HTERT RPE-1 (cell line): ENCODE results near the gene GALNT8.
"Not testable (repeated sequence)": the region's sequence is repeated elsewhere in the genome, so short reads cannot be mapped to it uniquely, and the experiment has no call there.

Experiments
- in situ Hi-C: fragments of 300-500 bp; cut with MboI; formaldehyde crosslinking; loops from 4 replicates; pipeline ENCODE4 v1.14.3; 2020; ENCODE audit warnings: low sequenced_read_pairs

The GALNT8 gene

GRCh38 chr12:4743046-4743445 lies 22.8 kb downstream of the GALNT8 start:
- in situ Hi-C loops = no loop called here

GRCh38 chr12:4744709-4745108 lies 24.5 kb downstream of the GALNT8 start:
- in situ Hi-C loops = no loop called here

GRCh38 chr12:4745249-4745648 lies 25.0 kb downstream of the GALNT8 start:
- in situ Hi-C loops = no loop called here

DNA sequence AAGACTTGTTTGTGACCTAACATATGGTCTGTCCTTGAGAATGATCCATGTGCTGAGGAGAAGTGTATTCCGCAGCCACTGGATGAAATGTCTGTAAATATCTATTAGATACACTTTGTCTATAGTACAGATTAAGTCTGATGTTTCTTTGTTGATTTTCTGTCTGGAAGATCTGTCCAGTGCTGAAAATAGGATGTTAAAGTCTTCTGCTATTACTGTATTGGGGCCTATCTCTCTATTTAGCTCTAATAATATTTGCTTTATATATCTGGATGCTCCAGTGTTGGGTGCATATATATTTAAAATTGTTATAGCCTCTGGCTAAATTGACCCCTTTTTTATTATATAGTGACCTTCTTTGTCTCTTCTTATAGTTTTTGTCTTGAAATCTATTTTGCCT lies 31.5 kb downstream of the GALNT8 start:
- in situ Hi-C loops = not testable (repeated sequence)

DNA sequence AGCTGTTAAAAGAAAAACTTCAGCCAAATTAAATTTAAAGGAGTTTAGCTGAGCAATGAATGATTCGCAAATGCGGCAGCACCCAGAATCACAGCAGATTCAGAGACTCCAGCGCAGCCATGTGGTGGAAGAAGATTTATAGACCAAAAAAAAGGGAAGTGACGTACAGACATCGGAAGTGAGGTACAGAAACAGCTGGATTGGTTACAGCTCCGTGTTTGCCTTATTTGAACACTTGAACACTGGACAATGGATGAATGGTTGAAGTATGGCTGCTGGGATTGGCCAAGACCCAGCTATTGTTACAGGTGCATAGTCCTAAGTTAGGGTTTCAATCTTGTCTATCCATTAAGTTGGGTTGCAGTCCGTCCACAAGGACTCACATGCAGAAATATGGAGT lies 42.6 kb downstream of the GALNT8 start:
- in situ Hi-C loops = no loop called here

GRCh38 chr12:4763549-4763948 lies 43.3 kb downstream of the GALNT8 start:
- in situ Hi-C loops = no loop called here

- in situ Hi-C loops = no loop called here
Measured at GRCh38 chr12:4766445-4766844, 46.2 kb downstream of the GALNT8 start.

- in situ Hi-C loops = no loop called here
Measured at GRCh38 chr12:4767186-4767585, 47.0 kb downstream of the GALNT8 start.

- in situ Hi-C loops = no loop called here
Measured at GRCh38 chr12:4768341-4768740, 48.1 kb downstream of the GALNT8 start.

DNA sequence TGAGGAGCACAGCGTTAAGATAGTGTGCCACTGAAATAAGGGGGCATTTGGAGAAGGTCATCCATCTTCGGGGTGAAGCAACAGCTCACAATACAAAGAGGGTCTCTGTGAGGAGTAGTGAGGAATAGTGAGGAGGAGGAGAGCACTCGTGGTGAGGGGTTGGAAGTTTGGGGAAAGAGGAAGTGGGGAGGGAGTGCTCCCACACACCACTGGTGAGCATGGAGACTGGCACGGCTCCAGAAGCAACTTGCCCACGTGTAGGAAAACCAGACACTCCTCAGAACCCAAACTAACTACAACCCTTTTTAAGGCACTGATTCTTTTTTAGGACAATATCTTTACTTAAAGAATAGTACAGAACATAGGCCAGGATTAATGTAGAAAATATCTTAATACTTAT lies 48.9 kb downstream of the GALNT8 start:
- in situ Hi-C loops = no loop called here

DNA sequence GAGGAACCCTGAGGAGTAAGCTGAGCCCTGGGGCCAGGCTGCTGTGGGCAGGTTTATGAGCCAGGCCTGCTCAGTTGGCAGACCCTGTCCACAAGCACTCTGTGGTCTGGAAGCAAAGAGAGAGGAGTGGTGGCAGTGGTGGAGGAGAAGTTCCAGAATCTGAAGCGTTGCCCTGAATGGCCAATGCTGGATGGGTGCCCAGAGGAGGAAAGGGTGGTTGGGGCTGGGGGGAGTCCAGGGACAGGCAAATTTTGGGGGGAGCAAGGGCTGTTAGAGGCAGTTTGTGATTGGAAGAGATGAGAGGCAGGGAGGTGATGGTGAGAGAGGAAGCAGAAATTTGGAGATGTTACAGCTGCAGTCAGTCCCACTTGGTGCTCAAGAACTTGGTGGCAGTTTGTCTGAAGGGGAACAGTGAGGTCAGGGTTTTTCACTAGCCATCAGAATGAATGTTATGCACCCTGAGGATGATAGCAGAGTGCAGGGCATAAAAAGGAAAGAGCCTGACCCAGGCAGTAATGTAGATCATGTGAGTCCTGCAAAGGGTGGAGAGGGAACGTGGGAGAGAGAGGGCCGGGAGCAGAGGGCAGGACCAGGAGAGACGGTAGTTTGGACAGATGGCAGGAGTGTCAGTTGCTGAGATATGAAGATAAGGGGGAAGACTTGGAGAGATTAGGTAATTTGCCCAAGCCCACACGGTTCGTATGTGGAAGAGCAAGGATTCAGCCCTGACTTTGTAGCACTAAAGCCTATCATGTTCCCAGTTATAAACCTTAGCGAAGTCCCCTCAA lies 51.2 kb downstream of the GALNT8 start:
- in situ Hi-C loops = no loop called here

DNA sequence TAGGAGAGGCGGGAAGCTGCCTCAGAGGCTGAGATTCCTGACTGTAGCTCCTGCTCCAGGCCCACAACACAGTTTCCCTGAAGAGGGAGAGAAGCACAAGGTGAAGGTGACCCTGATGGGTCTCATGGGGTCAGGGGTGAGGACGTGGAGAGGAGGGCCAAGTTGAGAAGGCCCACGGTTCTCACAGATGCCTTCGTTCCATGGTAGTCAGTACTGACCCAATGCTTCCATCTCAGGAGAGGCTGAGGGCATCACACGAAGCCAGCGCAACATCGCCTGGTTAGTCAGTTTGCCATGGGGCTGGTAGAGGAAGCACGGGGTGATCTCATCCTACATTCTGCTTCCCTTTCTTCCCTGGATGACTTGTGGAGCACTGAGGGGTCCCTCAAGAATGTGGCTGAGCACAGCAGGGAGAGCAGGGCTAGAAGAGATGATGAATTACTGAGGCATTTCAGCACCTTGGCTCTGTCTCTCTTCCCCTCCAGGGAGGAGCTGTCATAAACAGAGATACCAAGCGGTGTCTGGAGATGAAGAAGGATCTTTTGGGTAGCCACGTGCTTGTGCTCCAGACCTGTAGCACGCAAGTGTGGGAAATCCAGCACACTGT lies 51.9 kb downstream of the GALNT8 start:
- in situ Hi-C loops = no loop called here

- in situ Hi-C loops = no loop called here
Measured at GRCh38 chr12:4775936-4776335, 55.7 kb downstream of the GALNT8 start.

GRCh38 chr12:4779749-4780148 lies 59.5 kb downstream of the GALNT8 start:
- in situ Hi-C loops = no loop called here

DNA sequence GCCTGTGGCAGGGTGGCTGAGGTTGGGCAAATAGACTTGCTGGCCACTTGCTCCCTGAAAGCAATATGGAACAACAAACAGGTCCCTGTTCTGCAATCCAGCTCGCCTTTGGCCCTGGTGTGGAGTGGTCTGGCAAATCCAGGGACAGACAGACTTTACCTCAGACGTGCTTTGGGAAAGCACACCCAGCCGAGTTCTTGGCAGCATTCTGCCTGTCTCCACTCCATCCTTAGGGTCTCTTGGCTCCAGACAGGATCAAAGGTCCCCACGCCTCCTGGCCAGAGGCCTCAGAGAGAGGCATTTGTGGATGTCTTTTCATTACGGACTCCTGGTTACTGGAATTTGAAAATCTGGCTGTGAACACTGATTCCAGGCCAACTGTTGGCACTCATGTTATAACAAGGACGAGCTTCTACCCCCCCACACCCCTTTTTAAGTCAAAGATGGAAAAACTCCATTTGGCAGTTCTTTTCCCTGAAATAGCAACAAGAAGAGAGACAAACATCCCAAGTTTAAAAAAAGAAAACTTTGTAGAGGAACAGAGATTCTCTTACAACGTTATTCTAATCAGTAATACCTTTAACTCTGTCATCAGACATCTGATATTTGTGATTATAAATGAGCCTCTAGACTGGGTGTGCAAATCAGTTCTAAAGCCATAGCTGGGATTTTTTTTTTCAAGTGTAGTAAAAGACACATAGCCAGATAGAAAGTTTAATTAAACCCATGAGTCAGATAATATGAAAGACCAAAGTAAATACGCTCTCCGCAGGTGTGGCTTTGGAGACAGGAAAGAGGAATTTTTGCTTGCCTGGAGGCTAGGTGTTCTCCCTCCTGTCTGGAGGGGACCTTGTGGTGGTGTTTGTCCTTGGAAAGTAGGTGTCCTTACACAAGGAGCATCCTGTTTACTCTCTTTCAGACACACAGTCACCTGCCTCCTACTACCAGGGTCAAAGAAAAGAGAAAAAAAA lies 60.7 kb downstream of the GALNT8 start:
- in situ Hi-C loops = no loop called here

GRCh38 chr12:4784404-4785054 lies 64.3 kb downstream of the GALNT8 start:
- in situ Hi-C loops = no loop called here

- in situ Hi-C loops = no loop called here
Measured at GRCh38 chr12:4786795-4787194, 66.6 kb downstream of the GALNT8 start.

DNA sequence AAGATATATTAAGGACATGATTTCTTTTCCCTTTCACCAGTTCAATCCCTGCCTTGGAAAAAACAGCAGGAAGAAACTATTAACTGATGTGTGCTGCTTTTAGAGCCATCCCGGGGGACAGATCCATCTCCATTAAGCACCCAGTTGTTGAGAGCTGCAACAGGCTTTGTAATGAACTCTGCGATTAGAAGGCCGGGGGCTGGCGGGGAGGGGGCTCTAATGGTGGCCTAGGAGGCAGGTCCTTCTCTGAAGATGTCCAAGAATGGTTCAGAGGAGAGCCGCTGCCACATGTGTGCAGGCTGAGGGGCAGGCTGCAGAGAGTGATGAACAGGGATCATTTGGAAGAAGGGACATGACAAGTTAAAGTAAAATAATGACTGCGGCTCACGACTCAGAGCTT lies 67.8 kb downstream of the GALNT8 start:
- in situ Hi-C loops = no loop called here

DNA sequence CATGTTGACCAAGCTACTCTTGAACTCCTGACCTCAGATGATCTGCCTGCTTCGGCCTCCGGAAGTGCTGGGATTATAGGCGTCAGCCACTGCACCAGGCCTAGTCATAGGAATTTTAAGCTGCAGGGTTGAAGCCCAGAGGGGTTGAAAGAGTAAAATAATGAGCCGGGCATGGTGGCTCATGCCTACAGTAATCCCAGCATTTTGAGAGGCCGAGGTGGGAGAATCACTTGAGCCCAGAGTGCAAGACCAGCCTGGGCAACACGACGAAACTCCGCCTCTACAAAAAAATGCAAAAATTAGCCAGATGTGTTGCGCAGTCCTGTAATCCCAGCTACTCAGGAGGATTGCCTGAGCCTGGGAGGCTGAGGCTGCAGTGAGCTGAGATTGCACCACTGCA lies 69.6 kb downstream of the GALNT8 start:
- in situ Hi-C loops = no loop called here

- in situ Hi-C loops = no loop called here
Measured at GRCh38 chr12:4791497-4791896, 71.3 kb downstream of the GALNT8 start.

DNA sequence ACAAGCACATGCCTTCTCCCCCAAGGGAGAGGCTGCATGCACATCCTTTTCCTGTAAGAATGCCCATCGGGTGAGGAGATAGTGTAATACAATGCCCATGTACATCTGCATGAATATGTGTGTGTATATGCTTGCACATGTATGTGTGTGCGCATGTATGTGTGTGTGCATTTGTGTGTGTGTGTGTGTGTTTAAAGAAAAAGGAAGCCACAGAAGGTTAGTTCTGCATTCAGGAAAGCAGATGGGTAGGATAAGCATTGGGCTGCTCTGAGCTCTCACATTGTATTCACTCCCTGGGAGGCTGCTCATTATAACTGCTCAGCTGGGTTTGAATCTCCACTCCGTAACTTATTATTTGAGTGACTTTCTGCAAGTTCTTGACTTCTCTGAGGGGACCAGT lies 74.3 kb downstream of the GALNT8 start:
- in situ Hi-C loops = no loop called here
